HEK293T (cell line): Measurements from ENCODE around the gene NME1.
"Not testable (repeated sequence)": the region's sequence is repeated elsewhere in the genome, so short reads cannot be mapped to it uniquely, and the experiment has no call there.

Source experiments
- BHLHE40 ChIP-seq: fragments of 450-650 bp; IDR thresholded peaks from 2 replicates; pipeline ENCODE4 v1.6.1; 2016; ENCODE audit warnings: mild to moderate bottlenecking, moderate library complexity, borderline replicate concordance
- FOXA1 ChIP-seq: fragments of 450-650 bp; IDR thresholded peaks from 2 replicates; pipeline ENCODE4 v1.6.1; 2016; ENCODE audit warnings: mild to moderate bottlenecking
- HDGF ChIP-seq: fragments of 450-650 bp; IDR thresholded peaks from 2 replicates; pipeline ENCODE4 v1.6.1; 2017; ENCODE audit warnings: antibody characterized with exemption, borderline replicate concordance
- SUZ12 ChIP-seq: fragments of 450-650 bp; IDR thresholded peaks from 2 replicates; pipeline ENCODE4 v1.6.1; 2016; ENCODE audit warnings: mild to moderate bottlenecking

DNA sequence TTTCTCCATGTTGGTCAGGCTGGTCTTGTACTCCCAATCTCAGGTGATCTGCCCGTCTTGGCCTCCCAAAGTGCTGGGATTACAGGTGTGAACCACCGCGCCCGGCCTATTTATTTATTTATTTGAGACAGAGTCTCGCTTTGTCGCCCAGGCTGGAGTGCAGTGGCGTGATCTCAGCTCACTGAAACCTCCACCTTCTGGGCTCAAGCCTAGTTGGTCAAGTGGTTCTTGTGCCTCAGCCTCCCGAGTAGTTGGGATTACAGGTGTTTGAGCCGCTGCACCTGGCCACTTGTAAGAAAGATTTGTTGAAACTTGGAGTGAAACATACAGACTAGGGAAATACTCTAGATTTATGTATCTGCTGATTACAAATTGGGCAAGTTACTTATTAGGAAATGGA is 18.7 kb downstream of the NME1 start:
- TF ChIP-seq BHLHE40, SUZ12, FOXA1, HDGF: not testable (repeated sequence)
